DOHH2 (cell line): ENCODE measurements around the gene PTPN22.

Source experiments
- H3F3A ChIP-seq: fragments of 200-600 bp; sonication (generic), shearing (Covaris generic); 2 replicates; pipeline ENCODE4 v1.6.0; 2016; ENCODE audit warnings: antibody characterized with exemption, mild to moderate bottlenecking; ENCODE audit not compliant: control insufficient read depth, insufficient read depth
- H3K27ac ChIP-seq: fragments of 200-600 bp; sonication (generic); 2 replicates; pipeline ENCODE4 v1.5.1; 2014; ENCODE audit warnings: low read depth, mild to moderate bottlenecking, low read length, moderate library complexity
- H3K27me3 ChIP-seq: fragments of 200-600 bp; sonication (generic); 2 replicates; pipeline ENCODE4 v1.6.1; 2014; ENCODE audit warnings: mild to moderate bottlenecking, low read length, mixed read lengths; ENCODE audit not compliant: control insufficient read depth
- H3K36me3 ChIP-seq: fragments of 200-600 bp; sonication (generic); 2 replicates; pipeline ENCODE4 v1.6.1; 2014; ENCODE audit warnings: mild to moderate bottlenecking, low read length, moderate library complexity, mixed read lengths; ENCODE audit not compliant: control insufficient read depth
- H3K4me1 ChIP-seq: fragments of 200-600 bp; sonication (generic); 2 replicates; pipeline ENCODE4 v1.6.1; 2014; ENCODE audit warnings: mild to moderate bottlenecking, low read length, mixed read lengths; ENCODE audit not compliant: control insufficient read depth
- H3K4me2 ChIP-seq: fragments of 200-600 bp; sonication (generic); 2 replicates; pipeline ENCODE4 v1.6.0; 2014; ENCODE audit warnings: mild to moderate bottlenecking, low read length, moderate library complexity
- H3K4me3 ChIP-seq: fragments of 200-600 bp; sonication (generic); 2 replicates; pipeline ENCODE4 v1.5.1; 2014; ENCODE audit warnings: mild to moderate bottlenecking, low read length, mixed read lengths
- H3K79me2 ChIP-seq: fragments of 200-600 bp; sonication (generic); 2 replicates; pipeline ENCODE4 v1.6.1; 2014; ENCODE audit warnings: mild to moderate bottlenecking, low read length, mixed read lengths; ENCODE audit not compliant: control insufficient read depth
- H3K9me2 ChIP-seq: fragments of 200-600 bp; sonication (generic); replicated peaks from 2 replicates; pipeline ENCODE4 v1.6.1; 2014; ENCODE audit warnings: mild to moderate bottlenecking, low read length, mixed read lengths; ENCODE audit not compliant: control insufficient read depth
- H3K9me3 ChIP-seq: fragments of 200-600 bp; sonication (generic); 2 replicates; pipeline ENCODE4 v1.6.1; 2014; ENCODE audit warnings: antibody characterized with exemption, low read length, mixed read lengths; ENCODE audit not compliant: control insufficient read depth, insufficient read depth
- H4K20me1 ChIP-seq: fragments of 200-600 bp; sonication (generic); 2 replicates; pipeline ENCODE4 v1.6.0; 2014; ENCODE audit warnings: low read depth, mild to moderate bottlenecking, antibody characterized with exemption, low read length, moderate library complexity; ENCODE audit not compliant: control insufficient read depth, insufficient read depth
- EZH2phosphoT487 ChIP-seq: fragments of 200-600 bp; sonication (generic); IDR thresholded peaks from 2 replicates; pipeline ENCODE4 v1.6.1; 2017; ENCODE audit warnings: borderline replicate concordance, mild to moderate bottlenecking, antibody characterized with exemption, low read length, moderate library complexity, mixed read lengths
- TF ChIP-seq, protein P1 (sequence below): fragments of 200-600 bp; sonication (generic); IDR thresholded peaks from one replicate; pipeline ENCODE4 v1.5.1; 2014; ENCODE audit warnings: antibody characterized with exemption, mild to moderate bottlenecking, low read depth, low read length; ENCODE audit not compliant: poor library complexity, severe bottlenecking

The PTPN22 gene

DNA sequence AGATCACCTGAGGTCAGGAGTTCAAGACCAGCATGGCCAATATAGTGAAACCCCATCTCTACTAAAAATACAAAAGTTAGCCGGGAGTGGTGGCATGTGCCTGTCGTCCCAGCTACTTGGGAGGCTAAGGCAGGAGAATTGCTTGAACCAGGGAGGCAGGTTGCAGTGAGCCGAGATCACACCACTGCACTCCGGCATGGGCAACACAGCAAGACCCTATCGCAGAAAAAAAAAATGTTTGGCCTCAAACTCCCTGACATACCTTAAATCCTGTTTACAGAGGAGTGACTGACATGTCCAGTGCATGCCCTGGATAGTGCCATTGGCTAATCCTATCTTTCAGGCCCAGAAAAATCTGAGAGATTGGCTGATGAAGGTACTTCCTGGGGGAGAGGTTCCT, 45.5 kb upstream of the PTPN22 start:
- Histone ChIP-seq H3K4me1 (peaks cover 8% of the 10 kb centered on the region), H3F3A (peaks cover 3% of the 10 kb centered on the region; the same call in 1 of the 2 replicates), H3K4me2 (no peak overlapping the region), H4K20me1 (no peaks in the 10 kb centered on the region), H3K27ac (no peak overlapping the region), H3K9me2 (no peaks in the 10 kb centered on the region), H3K27me3 (no peaks in the 10 kb centered on the region), H3K79me2 (peaks cover 14% of the 10 kb centered on the region), H3K9me3 (no peaks in the 10 kb centered on the region), H3K36me3 (peaks cover 30% of the 10 kb centered on the region), H3K4me3 (no peak overlapping the region)
- TF ChIP-seq, protein P1, sequence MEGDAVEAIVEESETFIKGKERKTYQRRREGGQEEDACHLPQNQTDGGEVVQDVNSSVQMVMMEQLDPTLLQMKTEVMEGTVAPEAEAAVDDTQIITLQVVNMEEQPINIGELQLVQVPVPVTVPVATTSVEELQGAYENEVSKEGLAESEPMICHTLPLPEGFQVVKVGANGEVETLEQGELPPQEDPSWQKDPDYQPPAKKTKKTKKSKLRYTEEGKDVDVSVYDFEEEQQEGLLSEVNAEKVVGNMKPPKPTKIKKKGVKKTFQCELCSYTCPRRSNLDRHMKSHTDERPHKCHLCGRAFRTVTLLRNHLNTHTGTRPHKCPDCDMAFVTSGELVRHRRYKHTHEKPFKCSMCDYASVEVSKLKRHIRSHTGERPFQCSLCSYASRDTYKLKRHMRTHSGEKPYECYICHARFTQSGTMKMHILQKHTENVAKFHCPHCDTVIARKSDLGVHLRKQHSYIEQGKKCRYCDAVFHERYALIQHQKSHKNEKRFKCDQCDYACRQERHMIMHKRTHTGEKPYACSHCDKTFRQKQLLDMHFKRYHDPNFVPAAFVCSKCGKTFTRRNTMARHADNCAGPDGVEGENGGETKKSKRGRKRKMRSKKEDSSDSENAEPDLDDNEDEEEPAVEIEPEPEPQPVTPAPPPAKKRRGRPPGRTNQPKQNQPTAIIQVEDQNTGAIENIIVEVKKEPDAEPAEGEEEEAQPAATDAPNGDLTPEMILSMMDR, result no peak
- TF ChIP-seq EZH2phosphoT487, result no peak

DNA sequence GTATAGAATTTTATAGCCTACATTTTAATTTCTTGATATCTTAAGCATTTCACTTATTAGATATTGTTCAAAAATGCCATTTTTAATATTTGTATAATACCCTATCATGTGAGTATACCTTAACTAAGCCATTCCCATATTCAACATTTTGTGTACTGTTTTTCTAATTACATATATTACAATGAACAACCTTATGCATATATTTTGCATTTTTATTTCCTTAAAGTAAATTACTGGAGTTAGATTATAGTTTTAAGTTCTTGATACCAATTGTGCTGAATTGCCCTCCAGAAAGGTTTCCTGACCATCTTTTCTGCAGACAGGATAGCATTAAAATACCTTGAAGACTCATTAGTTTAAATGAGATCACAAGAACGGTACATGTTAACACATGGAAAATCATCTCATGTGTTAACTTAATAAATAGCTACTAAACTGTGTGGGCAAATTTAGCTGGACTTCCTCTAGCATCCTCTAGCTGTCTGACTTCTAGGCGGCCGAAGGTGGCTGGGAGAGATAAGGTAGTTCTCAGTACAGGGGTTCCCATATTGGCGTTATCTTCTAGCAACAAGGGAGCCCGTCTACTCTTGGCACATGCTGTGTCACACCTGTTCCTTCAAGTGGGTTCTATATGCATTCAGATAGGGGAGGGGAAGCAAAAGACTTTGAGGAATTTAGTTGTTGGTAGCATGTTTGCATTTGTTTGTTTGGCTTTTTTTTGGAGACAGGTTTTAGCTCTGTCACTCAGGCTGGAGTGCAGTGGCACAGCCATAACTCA, 42.6 kb upstream of the PTPN22 start:
- Histone ChIP-seq H4K20me1 (no peaks in the 10 kb centered on the region), H3K9me3 (no peaks in the 10 kb centered on the region), H3K36me3 (peaks cover 56% of the 10 kb centered on the region), H3K9me2 (no peaks in the 10 kb centered on the region), H3K27ac (no peak overlapping the region), H3K27me3 (no peaks in the 10 kb centered on the region), H3K79me2 (peaks cover 14% of the 10 kb centered on the region), H3K4me2 (no peak overlapping the region), H3F3A (peaks cover 3% of the 10 kb centered on the region; the same call in 1 of the 2 replicates), H3K4me1 (peaks cover 8% of the 10 kb centered on the region), H3K4me3 (no peak overlapping the region)
- TF ChIP-seq, protein P1, result no peak
- TF ChIP-seq EZH2phosphoT487, result no peak

DNA sequence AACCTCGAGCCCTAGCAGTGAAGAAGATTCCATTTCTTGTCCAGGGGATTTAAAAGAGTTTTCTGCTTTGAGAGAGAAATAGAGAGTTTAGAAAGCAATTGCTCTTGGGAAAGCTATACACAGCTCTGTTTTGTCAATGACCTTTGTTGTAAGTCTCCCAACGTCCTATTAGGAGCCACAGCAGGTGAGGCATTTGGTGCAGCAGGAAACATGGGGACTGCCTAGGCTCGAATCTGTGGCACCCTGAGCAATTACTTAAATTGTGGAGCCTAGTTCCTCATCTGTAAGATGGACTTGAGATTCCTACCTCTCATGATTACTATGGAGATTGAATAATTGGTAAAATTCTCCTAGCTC, 41.8 kb upstream of the PTPN22 start:
- Histone ChIP-seq H3K9me2 (no peaks in the 10 kb centered on the region), H3K79me2 (peaks cover 14% of the 10 kb centered on the region), H3K9me3 (no peaks in the 10 kb centered on the region), H3K4me3 (no peak overlapping the region), H3K4me1 (peaks cover under 1% of the 10 kb centered on the region), H3F3A (peaks cover 1% of the 10 kb centered on the region; the same call in 1 of the 2 replicates), H3K27ac (no peak overlapping the region), H3K27me3 (no peaks in the 10 kb centered on the region), H3K36me3 (peaks cover 64% of the 10 kb centered on the region), H4K20me1 (no peaks in the 10 kb centered on the region), H3K4me2 (no peak overlapping the region)
- no peak for TF ChIP-seq EZH2phosphoT487
- TF ChIP-seq, protein P1, result no peak
